ENCODE results near the gene NEK10. TPM values are rescaled to one million over a fixed set of nuclear protein-coding genes. Genes with fewer than 3 reads are reported as not detected.
"Not testable (repeated sequence)": the region's sequence is repeated elsewhere in the genome, so short reads cannot be mapped to it uniquely, and the experiment has no call there.

NEK10 gene
- polyA plus RNA-seq, 2 donors = 0.26 to 0.55 TPM

GRCh38 chr3:27319304-27319703, 49.9 kb downstream of the NEK10 start:
- no peaks in the 10 kb centered on the region for H3K9me3 ChIP-seq (ENCODE audit: control insufficient read depth in 2 of 2, insufficient read depth in 1 of 2, low read depth in 1 of 2, low read length in 1 of 2)
- H3K27ac ChIP-seq (ENCODE audit: low read depth in 2 of 2, low read length in 1 of 2) = peak overlapping the region; percentile 49 to 55
- no peak overlapping the region for H3K4me3 ChIP-seq (ENCODE audit: low read depth in 1 of 2, low read length in 2 of 2)
- H3K36me3 ChIP-seq (ENCODE audit: control insufficient read depth in 2 of 2, insufficient read depth in 2 of 2, low read length in 1 of 2) = no peaks in the 10 kb centered on the region
- 94 to 95% methylated on average over 2 of the region's 2 CpGs for WGBS, 2 donors
- no peaks in the 10 kb centered on the region for H3K4me1 ChIP-seq (ENCODE audit: control insufficient read depth in 2 of 2, insufficient read depth in 2 of 2, low read length in 1 of 2)
- H3K27me3 ChIP-seq (ENCODE audit: control insufficient read depth in 1 of 2, insufficient read depth in 2 of 2, low read length in 2 of 2) = no peaks in the 10 kb centered on the region

DNA sequence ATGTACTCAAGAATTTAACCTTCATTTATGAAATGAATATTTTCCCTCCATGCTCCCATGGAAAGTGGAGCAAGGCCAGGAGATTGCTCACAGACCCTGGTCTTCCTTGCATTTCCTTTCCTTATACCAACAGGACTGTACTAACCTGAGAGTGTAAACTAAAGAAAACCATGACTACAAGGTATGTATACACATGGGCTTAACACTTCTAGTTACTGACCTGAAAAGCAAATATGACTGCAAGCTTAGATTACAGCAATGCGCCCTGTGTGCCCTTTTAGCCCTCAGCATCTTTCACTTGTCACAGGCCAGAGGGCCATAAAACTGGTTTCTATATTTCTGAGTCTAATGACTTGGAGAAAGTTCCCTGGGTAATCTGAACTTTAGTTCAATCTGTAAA, 52.1 kb downstream of the NEK10 start:
- Histone ChIP-seq H3K9me3 (ENCODE audit: control insufficient read depth in 2 of 2, insufficient read depth in 1 of 2, low read depth in 1 of 2, low read length in 1 of 2) (no peaks in the 10 kb centered on the region), H3K4me3 (ENCODE audit: low read depth in 1 of 2, low read length in 2 of 2) (no peak overlapping the region), H3K4me1 (ENCODE audit: control insufficient read depth in 2 of 2, insufficient read depth in 2 of 2, low read length in 1 of 2) (no peaks in the 10 kb centered on the region), H3K27ac (ENCODE audit: low read depth in 2 of 2, low read length in 1 of 2) (no peak overlapping the region), H3K36me3 (ENCODE audit: control insufficient read depth in 2 of 2, insufficient read depth in 2 of 2, low read length in 1 of 2) (no peaks in the 10 kb centered on the region), H3K27me3 (ENCODE audit: control insufficient read depth in 1 of 2, insufficient read depth in 2 of 2, low read length in 2 of 2) (no peaks in the 10 kb centered on the region)
- 82 to 88% methylated on average over 1 of the region's 1 CpG for WGBS, 2 donors

DNA sequence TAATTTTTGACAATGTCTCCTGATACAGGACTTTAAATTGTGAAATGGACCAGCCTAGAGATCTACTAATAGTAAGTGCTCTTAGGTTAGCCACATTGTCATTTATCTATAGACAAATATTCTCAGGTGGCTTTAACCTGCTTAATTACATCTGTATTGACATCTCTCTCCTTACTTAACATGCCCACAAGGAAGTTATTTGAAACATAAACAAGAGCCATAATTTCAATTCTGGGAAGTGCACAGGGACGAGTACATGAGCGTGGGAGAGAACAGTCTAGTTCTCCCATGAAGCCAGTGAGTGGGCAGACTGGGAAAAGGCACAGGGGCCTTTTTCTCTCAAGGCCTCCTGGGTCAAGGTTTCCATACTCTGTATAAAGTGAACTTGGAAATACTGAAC, 54.2 kb downstream of the NEK10 start:
- no peaks in the 10 kb centered on the region for H3K27me3 ChIP-seq (ENCODE audit: control insufficient read depth in 1 of 2, insufficient read depth in 2 of 2, low read length in 2 of 2)
- H3K9me3 ChIP-seq (ENCODE audit: control insufficient read depth in 2 of 2, insufficient read depth in 1 of 2, low read depth in 1 of 2, low read length in 1 of 2) = no peaks in the 10 kb centered on the region
- no peaks in the 10 kb centered on the region for H3K4me1 ChIP-seq (ENCODE audit: control insufficient read depth in 2 of 2, insufficient read depth in 2 of 2, low read length in 1 of 2)
- H3K4me3 ChIP-seq (ENCODE audit: low read depth in 1 of 2, low read length in 2 of 2) = no peak overlapping the region
- no peaks in the 10 kb centered on the region for H3K36me3 ChIP-seq (ENCODE audit: control insufficient read depth in 2 of 2, insufficient read depth in 2 of 2, low read length in 1 of 2)
- WGBS, 2 donors = 77 to 82% methylated on average over 2 of the region's 2 CpGs
- no peak overlapping the region for H3K27ac ChIP-seq (ENCODE audit: low read depth in 2 of 2, low read length in 1 of 2)

- Histone ChIP-seq H3K9me3 (ENCODE audit: control insufficient read depth in 2 of 2, insufficient read depth in 1 of 2, low read depth in 1 of 2, low read length in 1 of 2) (no peaks in the 10 kb centered on the region), H3K36me3 (ENCODE audit: control insufficient read depth in 2 of 2, insufficient read depth in 2 of 2, low read length in 1 of 2) (no peaks in the 10 kb centered on the region), H3K4me3 (ENCODE audit: low read depth in 1 of 2, low read length in 2 of 2) (no peak overlapping the region), H3K4me1 (ENCODE audit: control insufficient read depth in 2 of 2, insufficient read depth in 2 of 2, low read length in 1 of 2) (no peaks in the 10 kb centered on the region), H3K27ac (ENCODE audit: low read depth in 2 of 2, low read length in 1 of 2) (no peak overlapping the region), H3K27me3 (ENCODE audit: control insufficient read depth in 1 of 2, insufficient read depth in 2 of 2, low read length in 2 of 2) (no peaks in the 10 kb centered on the region)
- WGBS, 2 donors = 30 to 32% methylated on average over 5 of the region's 5 CpGs
Measured at GRCh38 chr3:27312044-27312668, 57.0 kb downstream of the NEK10 start.

DNA sequence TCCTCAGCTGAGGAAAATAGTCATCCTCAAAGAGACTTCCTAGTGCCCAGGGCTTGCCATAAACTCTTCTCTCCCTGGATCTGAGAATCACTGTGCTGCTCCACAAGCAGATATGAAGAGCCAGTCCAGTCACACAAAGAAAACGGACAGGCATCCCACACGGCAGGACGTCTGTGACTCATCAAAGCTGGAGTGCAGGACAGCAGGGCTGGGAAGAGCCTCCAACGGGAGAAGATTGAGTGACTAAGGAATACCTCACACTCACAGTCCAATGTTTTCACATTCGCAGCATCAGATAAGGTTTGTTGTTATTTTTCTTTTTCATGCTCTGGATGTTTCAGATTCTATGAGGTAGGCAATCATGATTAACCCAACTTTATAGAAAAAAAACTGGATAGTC, 57.8 kb downstream of the NEK10 start:
- Histone ChIP-seq H3K27me3 (ENCODE audit: control insufficient read depth in 1 of 2, insufficient read depth in 2 of 2, low read length in 2 of 2) (no peaks in the 10 kb centered on the region), H3K36me3 (ENCODE audit: control insufficient read depth in 2 of 2, insufficient read depth in 2 of 2, low read length in 1 of 2) (no peaks in the 10 kb centered on the region), H3K9me3 (ENCODE audit: control insufficient read depth in 2 of 2, insufficient read depth in 1 of 2, low read depth in 1 of 2, low read length in 1 of 2) (no peaks in the 10 kb centered on the region), H3K4me1 (ENCODE audit: control insufficient read depth in 2 of 2, insufficient read depth in 2 of 2, low read length in 1 of 2) (no peaks in the 10 kb centered on the region), H3K4me3 (ENCODE audit: low read depth in 1 of 2, low read length in 2 of 2) (no peak overlapping the region), H3K27ac (ENCODE audit: low read depth in 2 of 2, low read length in 1 of 2) (no peak overlapping the region)
- 58 to 71% methylated on average over 5 of the region's 5 CpGs for WGBS, 2 donors

- Histone ChIP-seq H3K36me3 (ENCODE audit: control insufficient read depth in 2 of 2, insufficient read depth in 2 of 2, low read length in 1 of 2) (no peaks in the 10 kb centered on the region), H3K9me3 (ENCODE audit: control insufficient read depth in 2 of 2, insufficient read depth in 1 of 2, low read depth in 1 of 2, low read length in 1 of 2) (no peaks in the 10 kb centered on the region), H3K27me3 (ENCODE audit: control insufficient read depth in 1 of 2, insufficient read depth in 2 of 2, low read length in 2 of 2) (no peaks in the 10 kb centered on the region), H3K27ac (ENCODE audit: low read depth in 2 of 2, low read length in 1 of 2) (no peak overlapping the region), H3K4me1 (ENCODE audit: control insufficient read depth in 2 of 2, insufficient read depth in 2 of 2, low read length in 1 of 2) (no peaks in the 10 kb centered on the region), H3K4me3 (ENCODE audit: low read depth in 1 of 2, low read length in 2 of 2) (no peak overlapping the region)
- WGBS, 2 donors = 85 to 88% methylated on average over 2 of the region's 2 CpGs
Measured at GRCh38 chr3:27310688-27311087, 58.5 kb downstream of the NEK10 start.

DNA sequence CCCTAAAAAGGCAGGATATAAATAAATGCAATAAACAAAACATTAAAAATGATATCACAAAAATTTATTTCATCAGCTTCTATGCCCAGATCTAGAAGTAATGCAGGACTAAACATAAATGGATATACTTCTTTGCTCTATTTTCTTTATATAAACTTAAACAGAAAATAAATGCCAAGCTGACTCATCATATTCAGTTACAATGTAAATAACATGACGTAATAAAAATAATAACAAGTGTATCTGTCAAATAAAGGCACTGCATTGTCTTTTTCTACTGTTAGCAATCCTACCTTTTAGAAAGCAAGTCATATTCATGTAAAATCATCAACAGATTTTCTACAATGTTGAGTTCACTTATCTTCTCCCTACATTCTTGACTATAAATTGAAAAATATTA, 61.6 kb downstream of the NEK10 start:
- Histone ChIP-seq H3K4me3 (ENCODE audit: low read depth in 1 of 2, low read length in 2 of 2) (no peak overlapping the region), H3K27me3 (ENCODE audit: control insufficient read depth in 1 of 2, insufficient read depth in 2 of 2, low read length in 2 of 2) (no peaks in the 10 kb centered on the region), H3K36me3 (ENCODE audit: control insufficient read depth in 2 of 2, insufficient read depth in 2 of 2, low read length in 1 of 2) (no peaks in the 10 kb centered on the region), H3K9me3 (ENCODE audit: control insufficient read depth in 2 of 2, insufficient read depth in 1 of 2, low read depth in 1 of 2, low read length in 1 of 2) (no peaks in the 10 kb centered on the region), H3K4me1 (ENCODE audit: control insufficient read depth in 2 of 2, insufficient read depth in 2 of 2, low read length in 1 of 2) (no peaks in the 10 kb centered on the region), H3K27ac (ENCODE audit: low read depth in 2 of 2, low read length in 1 of 2) (no peak overlapping the region)
- WGBS, 2 donors = 55 to 63% methylated on average over 1 of the region's 1 CpG

GRCh38 chr3:27302891-27303290, 66.3 kb downstream of the NEK10 start:
- no peaks in the 10 kb centered on the region for H3K9me3 ChIP-seq (ENCODE audit: control insufficient read depth in 2 of 2, insufficient read depth in 1 of 2, low read depth in 1 of 2, low read length in 1 of 2)
- H3K4me1 ChIP-seq (ENCODE audit: control insufficient read depth in 2 of 2, insufficient read depth in 2 of 2, low read length in 1 of 2) = no peaks in the 10 kb centered on the region
- H3K27me3 ChIP-seq (ENCODE audit: control insufficient read depth in 1 of 2, insufficient read depth in 2 of 2, low read length in 2 of 2) = no peaks in the 10 kb centered on the region
- no peak overlapping the region for H3K4me3 ChIP-seq (ENCODE audit: low read depth in 1 of 2, low read length in 2 of 2)
- no peaks in the 10 kb centered on the region for H3K36me3 ChIP-seq (ENCODE audit: control insufficient read depth in 2 of 2, insufficient read depth in 2 of 2, low read length in 1 of 2)
- 44 to 51% methylated on average over 1 of the region's 1 CpG for WGBS, 2 donors
- no peak overlapping the region for H3K27ac ChIP-seq (ENCODE audit: low read depth in 2 of 2, low read length in 1 of 2)

GRCh38 chr3:27298981-27299380, 70.2 kb downstream of the NEK10 start:
- not testable (repeated sequence) for H3K4me3 ChIP-seq (ENCODE audit: low read depth in 1 of 2, low read length in 2 of 2); H3K27ac ChIP-seq (ENCODE audit: low read depth in 2 of 2, low read length in 1 of 2); H3K36me3 ChIP-seq (ENCODE audit: control insufficient read depth in 2 of 2, insufficient read depth in 2 of 2, low read length in 1 of 2); H3K27me3 ChIP-seq (ENCODE audit: control insufficient read depth in 1 of 2, insufficient read depth in 2 of 2, low read length in 2 of 2); H3K9me3 ChIP-seq (ENCODE audit: control insufficient read depth in 2 of 2, insufficient read depth in 1 of 2, low read depth in 1 of 2, low read length in 1 of 2); H3K4me1 ChIP-seq (ENCODE audit: control insufficient read depth in 2 of 2, insufficient read depth in 2 of 2, low read length in 1 of 2)
- 76 to 90% methylated on average over 2 of the region's 2 CpGs for WGBS, 2 donors

- Histone ChIP-seq H3K4me3 (ENCODE audit: low read depth in 1 of 2, low read length in 2 of 2) (no peak overlapping the region), H3K9me3 (ENCODE audit: control insufficient read depth in 2 of 2, insufficient read depth in 1 of 2, low read depth in 1 of 2, low read length in 1 of 2) (no peaks in the 10 kb centered on the region), H3K36me3 (ENCODE audit: control insufficient read depth in 2 of 2, insufficient read depth in 2 of 2, low read length in 1 of 2) (no peaks in the 10 kb centered on the region), H3K27me3 (ENCODE audit: control insufficient read depth in 1 of 2, insufficient read depth in 2 of 2, low read length in 2 of 2) (no peaks in the 10 kb centered on the region), H3K27ac (ENCODE audit: low read depth in 2 of 2, low read length in 1 of 2) (no peak overlapping the region), H3K4me1 (ENCODE audit: control insufficient read depth in 2 of 2, insufficient read depth in 2 of 2, low read length in 1 of 2) (no peaks in the 10 kb centered on the region)
- 41 to 46% methylated on average over 3 of the region's 3 CpGs for WGBS, 2 donors
Measured at GRCh38 chr3:27293939-27294338, 75.2 kb downstream of the NEK10 start.
